IMR-90 (cell line): ENCODE measurements around the gene AAR2.

ENCODE experiments used
- BHLHE40 ChIP-seq: fragments of 150-350 bp; IDR thresholded peaks from 2 replicates; pipeline ENCODE4 v1.6.1; 2016; ENCODE audit warnings: mild to moderate bottlenecking, low read depth, low read length
- CEBPB ChIP-seq: IDR thresholded peaks from 2 replicates; pipeline ENCODE4 v1.6.1; 2012; ENCODE audit warnings: low read depth, low read length, improper control_type of control experiment
- CTCF ChIP-seq: conservative IDR thresholded peaks from 2 replicates; pipeline ENCODE4 v1.5.1; 2012; ENCODE audit warnings: mild to moderate bottlenecking, low read depth, low read length, improper control_type of control experiment
- MAFK ChIP-seq: IDR thresholded peaks from 2 replicates; pipeline ENCODE4 v1.6.1; 2012; ENCODE audit warnings: low read depth, low read length, improper control_type of control experiment
- MXI1 ChIP-seq: IDR thresholded peaks from 2 replicates; pipeline ENCODE4 v1.6.1; 2012; ENCODE audit warnings: low read depth, mild to moderate bottlenecking, low read length, moderate library complexity, borderline replicate concordance
- NFE2L2 ChIP-seq: fragments of 150-350 bp; IDR thresholded peaks from 2 replicates; pipeline ENCODE4 v1.6.1; 2016; ENCODE audit warnings: low read depth, mild to moderate bottlenecking, low read length
- POLR2A ChIP-seq: IDR thresholded peaks from 2 replicates; pipeline ENCODE4 v1.6.1; 2012; ENCODE audit warnings: mild to moderate bottlenecking, low read depth, low read length
- RAD21 ChIP-seq: IDR thresholded peaks from 2 replicates; pipeline ENCODE4 v1.6.1; 2012; ENCODE audit warnings: low read length, improper control_type of control experiment
- RCOR1 ChIP-seq: IDR thresholded peaks from 2 replicates; pipeline ENCODE4 v1.6.1; 2012; ENCODE audit warnings: mild to moderate bottlenecking, low read length, improper control_type of control experiment; ENCODE audit not compliant: insufficient replicate concordance
- RFX5 ChIP-seq: IDR thresholded peaks from 2 replicates; pipeline ENCODE4 v1.8.0; 2012; ENCODE audit warnings: low read depth, mild to moderate bottlenecking, low read length, moderate library complexity
- SMC3 ChIP-seq: fragments of 150-350 bp; IDR thresholded peaks from 2 replicates; pipeline ENCODE4 v1.6.1; 2016; ENCODE audit warnings: low read depth, mild to moderate bottlenecking, antibody characterized with exemption, low read length, moderate library complexity
- USF2 ChIP-seq: fragments of 150-350 bp; IDR thresholded peaks from 2 replicates; pipeline ENCODE4 v1.6.1; 2017; ENCODE audit warnings: mild to moderate bottlenecking, antibody characterized with exemption, low read length, low read depth

GRCh38 chr20:36243726-36244125 lies 7.4 kb downstream of the AAR2 start:
- TF ChIP-seq POLR2A = no peak
- no peak for TF ChIP-seq USF2
- no peak for TF ChIP-seq RCOR1
- no peak for TF ChIP-seq CTCF
- no peak for TF ChIP-seq CEBPB
- TF ChIP-seq MAFK = no peak
- no peak for TF ChIP-seq BHLHE40
- no peak for TF ChIP-seq SMC3
- TF ChIP-seq MXI1 = no peak
- no peak for TF ChIP-seq RAD21
- no peak for TF ChIP-seq RFX5
- TF ChIP-seq NFE2L2 = no peak
